ENCODE data around the gene TCF12.

Gene TCF12

GRCh38 chr15:57216288-57216687 is 297.8 kb downstream of the TCF12 start:
- DNase-seq (ENCODE audit: low read depth in 2 of 2) = no peak

DNA sequence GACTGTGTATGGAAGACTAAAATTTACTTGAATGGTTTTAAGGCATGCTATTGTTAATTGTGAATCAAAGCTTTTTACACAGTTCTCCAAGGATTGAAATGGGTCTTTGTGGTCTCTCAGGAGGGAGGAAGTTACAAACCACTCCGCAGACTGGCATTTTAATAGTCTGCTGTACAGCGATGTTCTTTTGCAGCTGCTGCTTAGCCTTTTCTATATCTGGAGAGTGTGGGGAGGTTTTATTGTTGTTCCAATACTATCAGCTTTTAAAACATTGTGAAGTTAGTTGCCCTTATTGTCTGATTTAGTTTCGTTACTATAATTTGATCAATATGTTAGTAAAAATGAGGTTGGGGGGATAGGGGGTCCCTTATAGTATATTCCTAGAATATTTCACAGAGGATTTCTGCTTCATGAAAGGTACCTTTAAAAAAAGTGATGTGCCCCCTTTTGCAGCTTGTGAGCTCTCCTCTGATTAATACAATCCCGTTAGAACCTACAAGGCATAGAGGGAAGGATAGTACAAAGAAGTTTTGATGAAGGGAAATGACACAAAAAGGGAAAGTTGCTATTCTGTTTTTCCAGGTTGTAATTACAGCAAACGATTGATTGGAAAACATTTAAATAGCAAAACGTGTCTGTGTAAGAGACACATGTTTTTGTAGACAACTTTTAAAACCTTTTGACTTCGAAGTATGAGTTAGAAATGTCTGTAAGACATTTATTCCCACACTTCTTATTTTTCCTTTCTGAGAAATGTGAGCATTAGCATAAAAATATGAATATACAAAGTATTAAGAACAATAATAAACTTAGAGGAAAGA is 299.5 kb downstream of the TCF12 start:
- DNase-seq (ENCODE audit: low read depth in 2 of 2) = no peak

GRCh38 chr15:57218826-57219576 is 300.6 kb downstream of the TCF12 start:
- no peak for DNase-seq (ENCODE audit: low read depth in 2 of 2)

- no peak for DNase-seq (ENCODE audit: low read depth in 2 of 2)
Measured at GRCh38 chr15:57220205-57220604, 301.8 kb downstream of the TCF12 start.

DNA sequence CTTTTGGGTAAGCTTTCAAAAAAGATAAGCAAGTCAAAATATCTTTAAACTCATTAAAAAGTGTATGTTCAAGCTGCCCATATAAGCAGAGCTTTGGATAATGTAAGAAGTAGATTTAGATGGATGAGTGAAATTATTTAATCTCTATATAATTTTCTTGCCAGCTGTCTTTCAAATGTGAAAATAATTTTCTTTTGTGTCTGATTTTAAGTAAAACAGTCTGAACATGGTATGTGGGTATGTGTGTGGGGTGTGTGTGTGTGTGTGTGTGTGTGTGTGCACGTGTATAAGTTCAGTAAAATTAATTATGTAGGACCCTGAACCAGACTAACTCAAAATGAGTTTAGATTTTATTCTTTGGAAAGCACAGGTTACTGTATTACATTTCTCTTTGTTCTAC is 302.7 kb downstream of the TCF12 start:
- no peak for DNase-seq (ENCODE audit: low read depth in 2 of 2)

DNA sequence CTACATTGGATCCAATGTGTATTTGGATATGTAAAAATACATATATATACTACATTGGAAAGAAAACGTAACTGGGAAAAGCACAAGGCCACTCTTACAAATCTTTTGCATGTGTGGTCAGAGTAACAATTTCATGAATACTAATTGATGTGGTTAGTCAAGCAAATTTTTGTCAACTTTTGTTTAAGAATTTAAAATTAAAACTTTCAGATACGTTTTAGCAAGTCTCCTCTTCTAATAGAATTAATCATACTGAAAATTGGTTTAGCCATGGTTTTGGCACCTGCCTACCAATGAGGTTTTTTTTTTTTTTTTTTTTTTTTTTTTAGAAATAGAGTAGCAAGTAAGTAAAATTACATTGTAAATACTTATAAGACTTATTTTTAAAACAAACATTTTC is 304.9 kb downstream of the TCF12 start:
- DNase-seq (ENCODE audit: low read depth in 2 of 2) = no peak

- no peak for DNase-seq (ENCODE audit: low read depth in 2 of 2)
Measured at GRCh38 chr15:57223887-57224286, 305.4 kb downstream of the TCF12 start.

GRCh38 chr15:57224664-57225063 is 306.2 kb downstream of the TCF12 start:
- DNase-seq (ENCODE audit: low read depth in 2 of 2) = no peak

GRCh38 chr15:57227166-57227565 is 308.7 kb downstream of the TCF12 start:
- DNase-seq (ENCODE audit: low read depth in 2 of 2) = no peak

- DNase-seq (ENCODE audit: low read depth in 2 of 2) = no peak
Measured at GRCh38 chr15:57227899-57228298, 309.5 kb downstream of the TCF12 start.

DNA sequence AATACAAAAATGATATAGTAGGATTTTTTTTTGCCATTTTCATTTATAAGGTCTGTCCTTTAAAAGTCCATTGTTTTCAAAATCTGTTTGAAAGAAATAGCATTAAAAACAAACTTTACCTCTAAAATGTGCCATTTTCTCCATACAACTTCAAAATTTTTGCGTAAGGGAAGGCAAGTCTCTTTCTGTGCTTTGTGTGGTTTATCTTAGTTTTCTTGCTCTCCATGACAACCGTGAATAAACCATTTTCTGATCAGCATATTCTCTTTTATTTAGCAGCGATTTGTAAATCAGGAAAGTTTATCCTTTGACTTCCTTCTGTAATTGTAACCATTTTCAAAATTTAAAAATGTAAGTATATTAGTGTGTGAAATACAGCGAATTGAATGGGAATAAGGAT is 310.0 kb downstream of the TCF12 start:
- no peak for DNase-seq (ENCODE audit: low read depth in 2 of 2)

DNA sequence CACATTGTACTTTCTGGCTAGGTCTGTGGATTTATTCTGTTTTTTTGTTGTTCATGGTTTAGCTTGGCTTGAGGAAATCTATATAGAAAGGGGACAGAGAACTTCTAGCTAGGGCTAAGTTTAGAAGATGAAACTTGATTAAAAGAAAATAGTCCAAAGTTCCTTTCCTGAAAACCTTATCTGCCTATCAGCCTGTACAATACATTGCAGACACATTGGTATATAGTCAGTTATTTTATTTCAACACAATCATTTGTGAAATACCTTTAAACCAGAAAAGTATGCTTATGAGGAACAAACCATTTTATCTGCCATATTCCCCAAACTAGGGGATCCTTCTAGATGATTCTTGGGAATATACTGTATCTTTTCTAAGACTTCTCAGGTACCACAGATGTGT is 310.6 kb downstream of the TCF12 start:
- DNase-seq (ENCODE audit: low read depth in 2 of 2) = no peak

GRCh38 chr15:57231559-57231958 is 313.1 kb downstream of the TCF12 start:
- DNase-seq (ENCODE audit: low read depth in 2 of 2) = no peak

DNA sequence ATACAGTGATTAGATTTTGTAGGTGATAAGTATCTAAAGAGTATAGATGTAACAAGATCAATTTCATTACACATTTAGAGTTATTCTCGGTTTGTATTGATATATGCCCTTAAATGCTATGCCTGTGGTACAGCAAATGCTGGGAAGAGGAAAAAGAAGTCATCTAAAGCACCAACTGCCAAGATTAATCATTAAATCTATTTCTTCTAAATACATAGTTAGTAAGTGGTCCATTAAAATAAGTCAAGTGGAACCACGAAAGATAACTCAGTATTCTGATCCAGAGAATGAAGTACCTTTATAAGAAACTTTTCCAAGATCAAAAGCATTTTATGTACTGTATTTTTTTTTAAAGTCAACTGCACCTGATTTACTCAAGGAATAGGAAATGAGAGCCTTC is 315.7 kb downstream of the TCF12 start:
- DNase-seq (ENCODE audit: low read depth in 2 of 2) = no peak

GRCh38 chr15:57235186-57235585 is 316.7 kb downstream of the TCF12 start:
- no peak for DNase-seq (ENCODE audit: low read depth in 2 of 2)

GRCh38 chr15:57235873-57236272 is 317.4 kb downstream of the TCF12 start:
- DNase-seq (ENCODE audit: low read depth in 2 of 2) = no peak

- DNase-seq (ENCODE audit: low read depth in 2 of 2) = no peak
Measured at GRCh38 chr15:57236561-57237300, 318.3 kb downstream of the TCF12 start.

GRCh38 chr15:57237301-57237642 is 318.8 kb downstream of the TCF12 start:
- no peak for DNase-seq (ENCODE audit: low read depth in 2 of 2)

- DNase-seq (ENCODE audit: low read depth in 2 of 2) = no peak
Measured at GRCh38 chr15:57237676-57238075, 319.2 kb downstream of the TCF12 start.

DNA sequence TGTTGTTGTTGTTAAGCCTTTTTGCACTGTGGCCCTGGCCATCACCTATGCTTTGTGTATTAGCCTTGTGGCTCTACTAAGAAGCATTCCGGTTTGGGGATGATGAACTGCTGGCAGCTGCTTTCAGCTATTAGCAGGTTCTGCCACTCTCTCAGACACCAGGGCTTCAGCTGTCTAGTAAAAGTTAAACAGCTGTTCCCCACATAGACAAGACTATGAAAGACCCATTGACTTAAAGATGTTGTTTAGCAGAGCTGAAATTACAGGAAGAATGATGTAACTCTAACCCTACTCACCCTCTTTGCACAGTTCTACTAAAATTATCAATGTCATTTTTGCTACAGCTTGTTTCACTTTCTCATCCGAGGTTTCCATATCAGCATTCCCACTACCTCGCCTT is 326.7 kb downstream of the TCF12 start:
- no peak for DNase-seq (ENCODE audit: low read depth in 2 of 2)

DNA sequence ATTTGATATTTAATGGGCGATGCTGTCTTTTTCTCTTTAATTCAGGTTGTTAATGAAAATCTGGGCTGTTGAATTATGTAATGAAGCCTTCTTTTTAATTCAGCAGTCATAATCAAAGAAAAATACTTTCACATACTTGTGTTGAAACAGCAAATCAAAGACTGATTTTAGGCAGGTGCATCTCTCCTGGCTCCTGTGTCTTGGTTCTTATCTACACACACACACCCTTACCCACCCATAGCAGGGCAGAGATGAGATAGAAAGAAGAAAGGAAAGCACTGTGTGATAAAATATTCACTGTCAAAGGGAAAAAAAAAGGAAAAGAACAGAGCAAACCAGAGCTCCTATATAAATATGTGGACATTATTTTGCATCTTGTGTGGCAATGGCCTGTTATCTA is 327.3 kb downstream of the TCF12 start:
- no peak for DNase-seq (ENCODE audit: low read depth in 2 of 2)

DNA sequence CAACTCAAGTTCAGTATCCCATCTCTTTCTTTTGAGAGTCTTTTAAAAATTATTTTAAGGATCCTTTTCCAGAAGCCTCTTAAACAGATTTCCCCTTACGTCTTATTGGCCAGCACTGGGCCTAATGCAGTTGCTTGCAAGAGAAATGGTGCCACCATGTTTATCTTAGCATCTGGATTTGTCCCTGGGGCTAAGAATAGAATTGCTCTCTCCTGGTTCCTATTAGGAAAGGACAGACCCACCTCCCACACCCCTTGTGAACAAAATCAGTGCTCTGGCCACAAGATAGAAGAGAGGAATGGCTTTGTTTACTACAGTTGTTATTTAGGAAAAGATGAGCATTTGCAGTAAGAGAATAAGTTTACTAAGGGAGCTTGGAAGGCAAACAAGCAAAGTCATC is 329.6 kb downstream of the TCF12 start:
- DNase-seq (ENCODE audit: low read depth in 2 of 2) = no peak

- DNase-seq (ENCODE audit: low read depth in 2 of 2) = no peak
Measured at GRCh38 chr15:57251308-57251707, 332.9 kb downstream of the TCF12 start.
